ENCODE results near the gene SLN.

DNA sequence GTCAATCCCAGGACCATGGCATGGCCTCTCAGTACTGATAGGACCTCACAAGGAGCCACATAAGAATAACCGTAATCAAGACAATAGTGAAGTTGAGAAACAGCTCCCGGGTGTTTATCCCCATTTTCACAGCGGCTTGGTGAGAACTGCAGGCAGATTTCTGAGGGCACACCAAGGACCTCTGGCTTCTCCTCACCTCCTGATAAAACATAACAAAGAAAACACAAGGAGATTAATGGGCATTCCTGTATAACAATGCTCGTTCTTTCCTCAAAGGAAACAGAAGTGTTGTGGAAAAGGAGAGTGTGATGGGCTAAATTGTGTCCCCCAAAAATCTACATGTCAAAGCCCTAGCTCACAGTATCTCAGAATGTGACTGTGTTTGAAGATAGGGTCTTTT is 4.0 kb downstream of the SLN start:
- TF ChIP-seq, protein P1, sequence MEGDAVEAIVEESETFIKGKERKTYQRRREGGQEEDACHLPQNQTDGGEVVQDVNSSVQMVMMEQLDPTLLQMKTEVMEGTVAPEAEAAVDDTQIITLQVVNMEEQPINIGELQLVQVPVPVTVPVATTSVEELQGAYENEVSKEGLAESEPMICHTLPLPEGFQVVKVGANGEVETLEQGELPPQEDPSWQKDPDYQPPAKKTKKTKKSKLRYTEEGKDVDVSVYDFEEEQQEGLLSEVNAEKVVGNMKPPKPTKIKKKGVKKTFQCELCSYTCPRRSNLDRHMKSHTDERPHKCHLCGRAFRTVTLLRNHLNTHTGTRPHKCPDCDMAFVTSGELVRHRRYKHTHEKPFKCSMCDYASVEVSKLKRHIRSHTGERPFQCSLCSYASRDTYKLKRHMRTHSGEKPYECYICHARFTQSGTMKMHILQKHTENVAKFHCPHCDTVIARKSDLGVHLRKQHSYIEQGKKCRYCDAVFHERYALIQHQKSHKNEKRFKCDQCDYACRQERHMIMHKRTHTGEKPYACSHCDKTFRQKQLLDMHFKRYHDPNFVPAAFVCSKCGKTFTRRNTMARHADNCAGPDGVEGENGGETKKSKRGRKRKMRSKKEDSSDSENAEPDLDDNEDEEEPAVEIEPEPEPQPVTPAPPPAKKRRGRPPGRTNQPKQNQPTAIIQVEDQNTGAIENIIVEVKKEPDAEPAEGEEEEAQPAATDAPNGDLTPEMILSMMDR (IDR thresholded peaks at IDR 0.05; ENCODE audit: low read length) = no peak
- TF ChIP-seq EZH2 (optimal IDR thresholded peaks at IDR 0.05; ENCODE audit: low read depth, low read length) (no peak), EZH2phosphoT487 (IDR thresholded peaks at IDR 0.05; ENCODE audit: low read length) (no peak)

Measured in MM.1S (cell line).